ENCODE data around the gene GNAQ. TPM values are rescaled to one million over a fixed set of nuclear protein-coding genes. Genes with fewer than 3 reads are reported as not detected.

GNAQ gene
- total and polyA plus RNA-seq, 2 of the 13 experiments (the other 11 are each of a cell fraction or from before 2014, with no cell fraction given), result 16.5 to 17.7 TPM

DNA sequence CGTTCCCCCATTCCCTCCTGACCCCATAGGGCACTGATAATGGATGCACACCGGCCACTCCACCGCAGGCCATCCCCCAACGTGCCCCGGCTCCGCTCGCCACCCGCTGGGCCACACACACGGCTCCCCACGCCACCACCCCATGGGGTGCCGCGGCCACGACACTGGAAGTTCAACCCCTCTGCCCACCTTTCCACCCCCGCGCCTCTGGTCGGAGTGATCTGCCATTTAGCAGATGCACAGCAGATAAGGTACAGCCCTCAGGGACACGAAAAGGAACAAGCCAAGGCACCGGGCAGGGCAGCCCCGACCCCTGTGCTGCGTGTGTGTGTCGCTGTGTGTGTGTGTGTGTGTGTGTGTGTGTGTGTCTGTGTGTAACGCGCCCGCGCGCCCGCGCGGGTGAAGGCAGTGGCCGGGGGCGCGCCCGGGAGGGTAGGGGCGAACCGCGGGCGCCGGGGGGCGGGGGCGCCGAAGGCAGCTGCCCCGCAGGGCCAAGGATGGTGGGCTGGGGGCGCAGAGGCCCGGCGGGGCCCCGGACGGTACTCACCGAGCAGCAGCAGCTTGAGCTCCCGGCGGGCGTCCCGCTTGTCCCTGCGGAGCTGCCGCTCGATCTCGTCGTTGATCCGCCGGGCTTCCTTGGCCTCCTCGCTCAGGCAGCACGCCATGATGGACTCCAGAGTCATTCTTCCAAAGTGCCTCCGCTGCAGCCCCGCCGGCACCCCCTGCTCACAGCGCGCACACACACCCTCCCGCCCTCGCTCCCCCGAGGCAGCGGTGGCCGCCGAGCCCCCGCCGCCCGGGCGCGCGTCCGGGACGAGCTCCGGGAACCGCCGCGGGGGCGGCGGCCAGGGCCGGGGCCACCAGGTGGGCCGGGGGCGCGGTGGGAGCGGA, 813 bp downstream of the GNAQ start (continued):
- TF ChIP-seq ZNF256 (CRISPR knock-in tag; conservative IDR thresholded peaks at IDR 0.05) (no peak), ZNF670 (CRISPR knock-in tag; IDR thresholded peaks at IDR 0.05; ENCODE audit: borderline replicate concordance) (no peak), PHF21A (CRISPR knock-in tag; IDR thresholded peaks at IDR 0.05) (no peak), ZSCAN9 (CRISPR knock-in tag; IDR thresholded peaks at IDR 0.05; ENCODE audit: borderline replicate concordance) (no peak), ZNF34 (CRISPR knock-in tag; IDR thresholded peaks at IDR 0.05; ENCODE audit: borderline replicate concordance) (0 out of 2 replicates have a peak, but pooled peaks have one; percentile 45), ZNF788 (CRISPR knock-in tag; IDR thresholded peaks at IDR 0.05; ENCODE audit: borderline replicate concordance) (no peak), ZNF562 (CRISPR knock-in tag; IDR thresholded peaks at IDR 0.05; ENCODE audit: borderline replicate concordance) (no peak), SYNCRIP (IDR thresholded peaks at IDR 0.05; ENCODE audit: insufficient read depth, low read depth, low read length) (no peak), ZNF558 (CRISPR knock-in tag; IDR thresholded peaks at IDR 0.05; ENCODE audit: borderline replicate concordance) (no peak; the same call in 1 of the 2 replicates), RAD51 (IDR thresholded peaks at IDR 0.05; ENCODE audit: borderline replicate concordance) (no peak), ZNF484 (CRISPR knock-in tag; IDR thresholded peaks at IDR 0.05; ENCODE audit: borderline replicate concordance, low read depth) (no peak), FOSL1 (CRISPR knock-in tag; IDR thresholded peaks at IDR 0.05; ENCODE audit: borderline replicate concordance) (no peak), STAT5B (CRISPR knock-in tag; IDR thresholded peaks at IDR 0.05) (no peak)
- TF ChIP-seq, protein P1, sequence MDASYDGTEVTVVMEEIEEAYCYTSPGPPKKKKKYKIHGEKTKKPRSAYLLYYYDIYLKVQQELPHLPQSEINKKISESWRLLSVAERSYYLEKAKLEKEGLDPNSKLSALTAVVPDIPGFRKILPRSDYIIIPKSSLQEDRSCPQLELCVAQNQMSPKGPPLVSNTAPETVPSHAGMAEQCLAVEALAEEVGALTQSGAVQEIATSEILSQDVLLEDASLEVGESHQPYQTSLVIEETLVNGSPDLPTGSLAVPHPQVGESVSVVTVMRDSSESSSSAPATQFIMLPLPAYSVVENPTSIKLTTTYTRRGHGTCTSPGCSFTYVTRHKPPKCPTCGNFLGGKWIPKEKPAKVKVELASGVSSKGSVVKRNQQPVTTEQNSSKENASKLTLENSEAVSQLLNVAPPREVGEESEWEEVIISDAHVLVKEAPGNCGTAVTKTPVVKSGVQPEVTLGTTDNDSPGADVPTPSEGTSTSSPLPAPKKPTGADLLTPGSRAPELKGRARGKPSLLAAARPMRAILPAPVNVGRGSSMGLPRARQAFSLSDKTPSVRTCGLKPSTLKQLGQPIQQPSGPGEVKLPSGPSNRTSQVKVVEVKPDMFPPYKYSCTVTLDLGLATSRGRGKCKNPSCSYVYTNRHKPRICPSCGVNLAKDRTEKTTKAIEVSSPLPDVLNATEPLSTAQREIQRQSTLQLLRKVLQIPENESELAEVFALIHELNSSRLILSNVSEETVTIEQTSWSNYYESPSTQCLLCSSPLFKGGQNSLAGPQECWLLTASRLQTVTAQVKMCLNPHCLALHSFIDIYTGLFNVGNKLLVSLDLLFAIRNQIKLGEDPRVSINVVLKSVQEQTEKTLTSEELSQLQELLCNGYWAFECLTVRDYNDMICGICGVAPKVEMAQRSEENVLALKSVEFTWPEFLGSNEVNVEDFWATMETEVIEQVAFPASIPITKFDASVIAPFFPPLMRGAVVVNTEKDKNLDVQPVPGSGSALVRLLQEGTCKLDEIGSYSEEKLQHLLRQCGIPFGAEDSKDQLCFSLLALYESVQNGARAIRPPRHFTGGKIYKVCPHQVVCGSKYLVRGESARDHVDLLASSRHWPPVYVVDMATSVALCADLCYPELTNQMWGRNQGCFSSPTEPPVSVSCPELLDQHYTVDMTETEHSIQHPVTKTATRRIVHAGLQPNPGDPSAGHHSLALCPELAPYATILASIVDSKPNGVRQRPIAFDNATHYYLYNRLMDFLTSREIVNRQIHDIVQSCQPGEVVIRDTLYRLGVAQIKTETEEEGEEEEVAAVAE (CRISPR knock-in tag; IDR thresholded peaks at IDR 0.05; ENCODE audit: borderline replicate concordance), result no peak
- TF ChIP-seq, protein P2, sequence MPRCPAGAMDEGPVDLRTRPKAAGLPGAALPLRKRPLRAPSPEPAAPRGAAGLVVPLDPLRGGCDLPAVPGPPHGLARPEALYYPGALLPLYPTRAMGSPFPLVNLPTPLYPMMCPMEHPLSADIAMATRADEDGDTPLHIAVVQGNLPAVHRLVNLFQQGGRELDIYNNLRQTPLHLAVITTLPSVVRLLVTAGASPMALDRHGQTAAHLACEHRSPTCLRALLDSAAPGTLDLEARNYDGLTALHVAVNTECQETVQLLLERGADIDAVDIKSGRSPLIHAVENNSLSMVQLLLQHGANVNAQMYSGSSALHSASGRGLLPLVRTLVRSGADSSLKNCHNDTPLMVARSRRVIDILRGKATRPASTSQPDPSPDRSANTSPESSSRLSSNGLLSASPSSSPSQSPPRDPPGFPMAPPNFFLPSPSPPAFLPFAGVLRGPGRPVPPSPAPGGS (CRISPR knock-in tag; IDR thresholded peaks at IDR 0.05), result peak; percentile 19; the same call in 1 of the 2 replicates
- TF ChIP-seq, protein P3, sequence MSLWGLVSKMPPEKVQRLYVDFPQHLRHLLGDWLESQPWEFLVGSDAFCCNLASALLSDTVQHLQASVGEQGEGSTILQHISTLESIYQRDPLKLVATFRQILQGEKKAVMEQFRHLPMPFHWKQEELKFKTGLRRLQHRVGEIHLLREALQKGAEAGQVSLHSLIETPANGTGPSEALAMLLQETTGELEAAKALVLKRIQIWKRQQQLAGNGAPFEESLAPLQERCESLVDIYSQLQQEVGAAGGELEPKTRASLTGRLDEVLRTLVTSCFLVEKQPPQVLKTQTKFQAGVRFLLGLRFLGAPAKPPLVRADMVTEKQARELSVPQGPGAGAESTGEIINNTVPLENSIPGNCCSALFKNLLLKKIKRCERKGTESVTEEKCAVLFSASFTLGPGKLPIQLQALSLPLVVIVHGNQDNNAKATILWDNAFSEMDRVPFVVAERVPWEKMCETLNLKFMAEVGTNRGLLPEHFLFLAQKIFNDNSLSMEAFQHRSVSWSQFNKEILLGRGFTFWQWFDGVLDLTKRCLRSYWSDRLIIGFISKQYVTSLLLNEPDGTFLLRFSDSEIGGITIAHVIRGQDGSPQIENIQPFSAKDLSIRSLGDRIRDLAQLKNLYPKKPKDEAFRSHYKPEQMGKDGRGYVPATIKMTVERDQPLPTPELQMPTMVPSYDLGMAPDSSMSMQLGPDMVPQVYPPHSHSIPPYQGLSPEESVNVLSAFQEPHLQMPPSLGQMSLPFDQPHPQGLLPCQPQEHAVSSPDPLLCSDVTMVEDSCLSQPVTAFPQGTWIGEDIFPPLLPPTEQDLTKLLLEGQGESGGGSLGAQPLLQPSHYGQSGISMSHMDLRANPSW (CRISPR knock-in tag; IDR thresholded peaks at IDR 0.05; ENCODE audit: borderline replicate concordance), result no peak
- TF ChIP-seq, protein P4, sequence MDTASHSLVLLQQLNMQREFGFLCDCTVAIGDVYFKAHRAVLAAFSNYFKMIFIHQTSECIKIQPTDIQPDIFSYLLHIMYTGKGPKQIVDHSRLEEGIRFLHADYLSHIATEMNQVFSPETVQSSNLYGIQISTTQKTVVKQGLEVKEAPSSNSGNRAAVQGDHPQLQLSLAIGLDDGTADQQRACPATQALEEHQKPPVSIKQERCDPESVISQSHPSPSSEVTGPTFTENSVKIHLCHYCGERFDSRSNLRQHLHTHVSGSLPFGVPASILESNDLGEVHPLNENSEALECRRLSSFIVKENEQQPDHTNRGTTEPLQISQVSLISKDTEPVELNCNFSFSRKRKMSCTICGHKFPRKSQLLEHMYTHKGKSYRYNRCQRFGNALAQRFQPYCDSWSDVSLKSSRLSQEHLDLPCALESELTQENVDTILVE (CRISPR knock-in tag; IDR thresholded peaks at IDR 0.05), result no peak

Data from HepG2 (cell line).